Measurements from ENCODE around the gene ERMAP. TPM values are rescaled to one million over a fixed set of nuclear protein-coding genes. Genes with fewer than 3 reads are reported as not detected.
A peak's percentile ranks its signal among the peaks of the same experiment; 100 is the strongest.

The ERMAP gene
- total and polyA plus RNA-seq, 9 of the 15 experiments (the other 6 are each of a cell fraction or from before 2014, with no cell fraction given): 8.0 to 31.4 (median 22.5) TPM

DNA sequence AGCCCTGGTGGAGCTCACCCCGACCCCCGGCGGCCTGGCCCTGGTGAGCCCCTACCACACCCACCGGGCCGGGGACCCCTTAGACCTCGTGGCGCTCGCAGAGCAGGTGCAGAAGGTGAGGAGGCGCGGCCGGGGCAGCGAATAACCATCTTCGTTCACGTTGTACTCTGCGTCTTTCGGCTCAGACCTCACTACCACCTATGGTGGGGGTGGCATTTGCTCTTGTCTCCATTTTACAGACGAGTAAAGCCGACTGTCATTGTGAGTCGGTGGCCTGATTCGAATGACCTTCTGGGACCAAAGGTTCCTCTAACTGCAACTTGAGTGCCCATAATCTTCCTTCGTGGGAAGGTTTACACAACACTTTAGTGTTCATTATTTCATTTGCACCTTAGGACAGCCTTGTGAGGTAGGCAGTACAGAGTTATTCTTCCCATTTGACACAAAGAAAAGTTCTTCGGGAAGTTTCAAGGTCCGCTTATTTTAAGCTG is 49.4 kb upstream of the ERMAP start (continued):
- TF ChIP-seq HDAC8 (tag; IDR thresholded peaks at IDR 0.05): 0 out of 2 replicates have a peak, but pooled peaks have one; percentile 32
- TF ChIP-seq HDAC2 (IDR thresholded peaks at IDR 0.05): peak; percentile 53; the same call in 1 of the 2 replicates
- TF ChIP-seq TOE1 (IDR thresholded peaks at IDR 0.05; ENCODE audit: borderline replicate concordance): 0 out of 2 replicates have a peak, but pooled peaks have one; percentile 39
- no peak for TF ChIP-seq TOE1 (CRISPR knock-in tag; IDR thresholded peaks at IDR 0.05; ENCODE audit: borderline replicate concordance, low read depth)
- TF ChIP-seq ID3 (CRISPR knock-in tag; IDR thresholded peaks at IDR 0.05): no peak
- TF ChIP-seq ID3 (tag; IDR thresholded peaks at IDR 0.05): 0 out of 2 replicates have a peak, but pooled peaks have one; percentile 46
- no peak; the same call in 1 of the 2 replicates for TF ChIP-seq ZNF511 (CRISPR knock-in tag; IDR thresholded peaks at IDR 0.05)
- TF ChIP-seq POLR2AphosphoS2 (IDR thresholded peaks at IDR 0.05; ENCODE audit: low read length): no peak
- TF ChIP-seq, protein P1, sequence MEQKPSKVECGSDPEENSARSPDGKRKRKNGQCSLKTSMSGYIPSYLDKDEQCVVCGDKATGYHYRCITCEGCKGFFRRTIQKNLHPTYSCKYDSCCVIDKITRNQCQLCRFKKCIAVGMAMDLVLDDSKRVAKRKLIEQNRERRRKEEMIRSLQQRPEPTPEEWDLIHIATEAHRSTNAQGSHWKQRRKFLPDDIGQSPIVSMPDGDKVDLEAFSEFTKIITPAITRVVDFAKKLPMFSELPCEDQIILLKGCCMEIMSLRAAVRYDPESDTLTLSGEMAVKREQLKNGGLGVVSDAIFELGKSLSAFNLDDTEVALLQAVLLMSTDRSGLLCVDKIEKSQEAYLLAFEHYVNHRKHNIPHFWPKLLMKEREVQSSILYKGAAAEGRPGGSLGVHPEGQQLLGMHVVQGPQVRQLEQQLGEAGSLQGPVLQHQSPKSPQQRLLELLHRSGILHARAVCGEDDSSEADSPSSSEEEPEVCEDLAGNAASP (IDR thresholded peaks at IDR 0.05): no peak
- TF ChIP-seq, protein P2, sequence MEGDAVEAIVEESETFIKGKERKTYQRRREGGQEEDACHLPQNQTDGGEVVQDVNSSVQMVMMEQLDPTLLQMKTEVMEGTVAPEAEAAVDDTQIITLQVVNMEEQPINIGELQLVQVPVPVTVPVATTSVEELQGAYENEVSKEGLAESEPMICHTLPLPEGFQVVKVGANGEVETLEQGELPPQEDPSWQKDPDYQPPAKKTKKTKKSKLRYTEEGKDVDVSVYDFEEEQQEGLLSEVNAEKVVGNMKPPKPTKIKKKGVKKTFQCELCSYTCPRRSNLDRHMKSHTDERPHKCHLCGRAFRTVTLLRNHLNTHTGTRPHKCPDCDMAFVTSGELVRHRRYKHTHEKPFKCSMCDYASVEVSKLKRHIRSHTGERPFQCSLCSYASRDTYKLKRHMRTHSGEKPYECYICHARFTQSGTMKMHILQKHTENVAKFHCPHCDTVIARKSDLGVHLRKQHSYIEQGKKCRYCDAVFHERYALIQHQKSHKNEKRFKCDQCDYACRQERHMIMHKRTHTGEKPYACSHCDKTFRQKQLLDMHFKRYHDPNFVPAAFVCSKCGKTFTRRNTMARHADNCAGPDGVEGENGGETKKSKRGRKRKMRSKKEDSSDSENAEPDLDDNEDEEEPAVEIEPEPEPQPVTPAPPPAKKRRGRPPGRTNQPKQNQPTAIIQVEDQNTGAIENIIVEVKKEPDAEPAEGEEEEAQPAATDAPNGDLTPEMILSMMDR (IDR thresholded peaks at IDR 0.05 in 2 of 3, conservative IDR thresholded peaks at IDR 0.05 in 1 of 3; ENCODE audit: insufficient read depth in 2 of 3, low read depth in 1 of 3, low read length in 3 of 3): no peak
- TF ChIP-seq NFRKB (IDR thresholded peaks at IDR 0.05; ENCODE audit: low read depth): 0 out of 2 replicates have a peak, but pooled peaks have one; percentile 32
- TF ChIP-seq MYNN (IDR thresholded peaks at IDR 0.05): no peak
- TF ChIP-seq MYNN (CRISPR knock-in tag; IDR thresholded peaks at IDR 0.05): no peak
- TF ChIP-seq, protein P3, sequence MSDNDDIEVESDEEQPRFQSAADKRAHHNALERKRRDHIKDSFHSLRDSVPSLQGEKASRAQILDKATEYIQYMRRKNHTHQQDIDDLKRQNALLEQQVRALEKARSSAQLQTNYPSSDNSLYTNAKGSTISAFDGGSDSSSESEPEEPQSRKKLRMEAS (CRISPR knock-in tag; IDR thresholded peaks at IDR 0.05): peak; percentile 78
- TF ChIP-seq MLLT1 (IDR thresholded peaks at IDR 0.05): peak in 1 of 2 experiments; percentile 31; a peak in 1 of 4 replicates
- TF ChIP-seq ATF1 (CRISPR knock-in tag; IDR thresholded peaks at IDR 0.05): no peak
- TF ChIP-seq ATF1 (tag; IDR thresholded peaks at IDR 0.05): peak; percentile 51
- TF ChIP-seq UBTF (IDR thresholded peaks at IDR 0.05; ENCODE audit: borderline replicate concordance in 1 of 2, low read depth in 2 of 2, low read length in 2 of 2): 0 out of 4 replicates have a peak, but pooled peaks of 1 of the 2 experiments have one; percentile 3

All from K562 (cell line).